C4-2B (cell line): Measurements from ENCODE around the gene SERPINB2.

Experiments
- CTCF ChIP-seq: fragments of 450-650 bp; conservative IDR thresholded peaks from 2 replicates; pipeline ENCODE4 v1.5.1; 2017; ENCODE audit warnings: mild to moderate bottlenecking
- ZFX ChIP-seq: fragments of 450-650 bp; IDR thresholded peaks from 2 replicates; pipeline ENCODE4 v1.6.1; 2017

GRCh38 chr18:63882333-63883141, 5.0 kb upstream of the SERPINB2 start:
- TF ChIP-seq CTCF (no peak), ZFX (no peak)
